Skeletal muscle tissue (tissue), 4 donors: Measurements from ENCODE around the gene BAD. TPM values are rescaled to one million over a fixed set of nuclear protein-coding genes. Genes with fewer than 3 reads are reported as not detected.

Experiments used
- H3K27ac ChIP-seq: one replicate; pipeline ENCODE4 v1.7.0; 2013; ENCODE audit warnings: mild to moderate bottlenecking, low read depth, low read length, inconsistent platforms
- H3K27me3 ChIP-seq, 3 donors: one replicate each; pipeline ENCODE4 v1.7.0; 2013; ENCODE audit warnings: low read length in 3 of 3; ENCODE audit not compliant: control insufficient read depth in 3 of 3, insufficient read depth in 3 of 3
- H3K36me3 ChIP-seq, 3 donors: one replicate each; pipeline ENCODE4 v1.7.0; 2013; ENCODE audit warnings: low read length in 3 of 3; ENCODE audit not compliant: control insufficient read depth in 3 of 3, insufficient read depth in 3 of 3
- H3K4me1 ChIP-seq, 3 donors: one replicate each; pipeline ENCODE4 v1.7.0; 2013; ENCODE audit warnings: low read length in 3 of 3, mild to moderate bottlenecking in 3 of 3; ENCODE audit not compliant: control insufficient read depth in 3 of 3, insufficient read depth in 3 of 3
- H3K4me3 ChIP-seq, 3 donors: one replicate each; pipeline ENCODE4 v1.7.0; 2013; ENCODE audit warnings: low read length in 3 of 3
- H3K9ac ChIP-seq, 3 donors: one replicate each; pipeline ENCODE4 v1.7.0; 2013; ENCODE audit warnings: low read length in 3 of 3, mild to moderate bottlenecking in 3 of 3, moderate library complexity in 2 of 3, low read depth in 1 of 3
- H3K9me3 ChIP-seq, 3 donors: one replicate each; pipeline ENCODE4 v1.7.0; 2013; ENCODE audit warnings: low read length in 3 of 3; ENCODE audit not compliant: control insufficient read depth in 3 of 3
- total RNA-seq: library from RNA; depleted of rRNA; stranded (reverse); fragments of >200 nt; gene quantifications from one replicate; pipeline ENCODE4 v1.2.3, GENCODE V29; 2014
- donor health status: Osteomylitis.

BAD gene
- total RNA-seq, 1 donor from 2014 or later: 23.5 TPM

DNA sequence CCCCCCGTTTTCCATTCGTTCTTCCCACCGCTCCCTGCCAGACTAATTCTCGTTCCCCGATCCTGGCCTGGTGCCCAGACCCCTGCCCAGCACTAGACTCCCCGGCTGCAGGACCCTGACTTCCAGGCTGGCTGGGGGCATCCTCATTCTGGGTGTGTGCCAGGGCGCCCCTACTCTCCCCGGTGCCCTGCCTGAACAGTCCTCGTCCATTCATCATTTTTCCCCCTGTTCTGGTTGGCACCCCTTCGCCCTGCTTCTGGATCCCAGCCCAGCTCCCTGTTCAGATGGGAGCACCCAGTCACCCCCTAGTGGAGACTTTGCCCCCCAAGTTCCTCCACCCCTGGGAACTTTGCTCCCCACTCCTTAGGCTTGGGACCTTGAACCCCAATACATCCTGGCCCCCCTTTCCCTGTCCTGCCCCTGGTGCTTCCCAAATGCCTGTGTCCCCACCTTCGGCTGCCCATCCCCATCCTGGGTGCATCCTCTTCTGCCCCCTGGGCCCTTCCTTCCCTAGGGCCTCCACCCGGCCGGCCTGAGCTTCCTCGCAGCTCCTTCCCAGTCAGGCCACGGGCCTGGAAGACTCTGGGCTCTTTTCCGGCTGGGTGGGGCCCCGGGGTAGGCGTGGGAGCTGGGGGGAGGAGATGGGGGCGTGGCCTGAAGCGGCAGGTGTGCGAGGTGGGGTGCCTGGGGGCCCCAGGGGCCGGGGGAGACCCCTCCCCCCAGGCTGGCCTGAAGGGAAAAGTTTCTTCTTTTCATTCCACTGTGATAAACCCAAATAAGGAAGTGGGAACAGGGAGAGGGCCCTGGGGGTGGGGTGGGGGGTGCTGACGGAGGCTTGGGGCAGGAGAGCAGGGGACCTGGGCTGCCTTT is 32.2 kb downstream of the BAD start:
- Histone ChIP-seq H3K9me3 (no peaks in the 10 kb centered on the region), H3K4me3 (peak overlapping the region; percentile 73 to 78 (median 78)), H3K27me3 (no peaks in the 10 kb centered on the region), H3K36me3 (peaks cover 8 to 14% (median 9%) of the 10 kb centered on the region in 3 donors), H3K27ac (no peak overlapping the region), H3K9ac (peak overlapping the region; percentile 80 to 84 (median 81)), H3K4me1 (peaks cover 35 to 46% (median 39%) of the 10 kb centered on the region in 3 donors)

DNA sequence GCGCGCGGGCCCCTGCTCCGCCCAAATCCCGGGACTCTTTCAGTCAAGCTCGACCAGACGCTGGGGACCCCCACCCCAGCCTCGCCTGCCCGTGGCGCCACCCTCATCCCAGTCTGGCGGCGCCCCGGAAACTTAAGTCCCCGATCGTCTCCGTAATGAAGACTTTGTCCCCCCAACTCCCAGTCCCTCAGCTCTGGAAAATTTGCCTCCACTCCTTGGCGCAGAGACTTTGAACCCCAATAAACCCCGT is 32.8 kb downstream of the BAD start:
- Histone ChIP-seq H3K27me3 (no peaks in the 10 kb centered on the region), H3K4me3 (peak overlapping the region; percentile 73 to 78 (median 78)), H3K27ac (no peak overlapping the region), H3K9me3 (no peaks in the 10 kb centered on the region), H3K9ac (peak overlapping the region; percentile 80 to 84 (median 81)), H3K36me3 (peaks cover 7 to 13% (median 8%) of the 10 kb centered on the region in 3 donors), H3K4me1 (peaks cover 40 to 50% (median 44%) of the 10 kb centered on the region in 3 donors)

GRCh38 chr11:64251016-64251752 is 33.3 kb downstream of the BAD start, which contains the start of gene PLCB3:
Gene PLCB3 (plus strand): TSS chr11:64251530. CDS start chr11:64251650, 120 bp downstream.
- Histone ChIP-seq H3K4me3 (peak within 1 kb of the TSS; percentile 73 to 78 (median 78)), H3K9ac (peak within 1 kb of the TSS; percentile 80 to 84 (median 81)), H3K36me3 (peaks cover 3 to 10% (median 5%) of the 10 kb centered on the region in 3 donors), H3K9me3 (no peaks in the 10 kb centered on the region), H3K4me1 (peaks cover 40 to 50% (median 44%) of the 10 kb centered on the region in 3 donors), H3K27me3 (no peaks in the 10 kb centered on the region), H3K27ac (no peak within 1 kb of the TSS)

- H3K9me3 ChIP-seq: no peaks in the 10 kb centered on the region
- H3K36me3 ChIP-seq: peaks cover 3 to 7% (median 3%) of the 10 kb centered on the region in 3 donors
- peaks cover 45 to 56% (median 50%) of the 10 kb centered on the region in 3 donors for H3K4me1 ChIP-seq
- peak overlapping the region; percentile 65 to 71 (median 69) for H3K4me3 ChIP-seq
- H3K27me3 ChIP-seq: no peaks in the 10 kb centered on the region
- peak overlapping the region; percentile 69 to 80 (median 70) for H3K9ac ChIP-seq
- H3K27ac ChIP-seq: no peak overlapping the region
These were observed 34.0 kb downstream of the BAD start for GRCh38 chr11:64250415-64251015.

GRCh38 chr11:64249563-64250414 is 34.7 kb downstream of the BAD start:
- Histone ChIP-seq H3K9ac (no peak overlapping the region), H3K9me3 (no peaks in the 10 kb centered on the region), H3K27me3 (no peaks in the 10 kb centered on the region), H3K4me3 (no peak overlapping the region), H3K36me3 (peaks cover 0 to 3% (median 0%) of the 10 kb centered on the region in 3 donors), H3K27ac (no peak overlapping the region), H3K4me1 (peaks cover 52 to 63% (median 57%) of the 10 kb centered on the region in 3 donors)

GRCh38 chr11:64249038-64249437 is 35.4 kb downstream of the BAD start:
- peaks cover 53 to 67% (median 57%) of the 10 kb centered on the region in 3 donors for H3K4me1 ChIP-seq
- H3K9me3 ChIP-seq: no peaks in the 10 kb centered on the region
- H3K27ac ChIP-seq: no peak overlapping the region
- no peak overlapping the region for H3K4me3 ChIP-seq
- H3K27me3 ChIP-seq: no peaks in the 10 kb centered on the region
- H3K9ac ChIP-seq: peak overlapping the region in 1 of 3 donors; percentile 45
- peaks cover 0 to 3% (median 0%) of the 10 kb centered on the region in 3 donors for H3K36me3 ChIP-seq

DNA sequence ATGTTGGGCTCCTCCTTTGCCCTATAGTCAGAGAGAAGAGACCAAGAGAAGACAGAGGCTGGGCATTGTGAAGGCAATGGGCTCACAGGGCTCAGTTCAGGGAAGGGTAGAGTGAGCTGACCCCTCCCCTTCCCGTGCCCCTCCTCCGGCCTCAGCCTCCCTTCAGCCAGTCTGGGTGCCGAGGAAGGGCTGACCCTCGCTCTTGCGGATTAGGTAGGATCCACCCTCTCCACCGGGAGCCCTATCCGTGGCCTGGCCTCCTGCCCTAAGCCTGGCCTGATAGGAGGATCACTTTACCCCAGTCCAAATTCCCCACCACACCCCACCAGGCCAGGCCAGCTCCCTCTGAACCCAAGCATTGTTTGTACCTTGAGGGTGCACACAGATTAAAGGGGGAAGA is 35.9 kb downstream of the BAD start:
- no peaks in the 10 kb centered on the region for H3K9me3 ChIP-seq
- H3K9ac ChIP-seq: peak overlapping the region in 2 of 3 donors; percentile 45 to 48
- H3K4me1 ChIP-seq: peaks cover 53 to 67% (median 57%) of the 10 kb centered on the region in 3 donors
- H3K27me3 ChIP-seq: no peaks in the 10 kb centered on the region
- peaks cover 1 to 5% (median 2%) of the 10 kb centered on the region in 3 donors for H3K36me3 ChIP-seq
- H3K27ac ChIP-seq: no peak overlapping the region
- H3K4me3 ChIP-seq: no peak overlapping the region

DNA sequence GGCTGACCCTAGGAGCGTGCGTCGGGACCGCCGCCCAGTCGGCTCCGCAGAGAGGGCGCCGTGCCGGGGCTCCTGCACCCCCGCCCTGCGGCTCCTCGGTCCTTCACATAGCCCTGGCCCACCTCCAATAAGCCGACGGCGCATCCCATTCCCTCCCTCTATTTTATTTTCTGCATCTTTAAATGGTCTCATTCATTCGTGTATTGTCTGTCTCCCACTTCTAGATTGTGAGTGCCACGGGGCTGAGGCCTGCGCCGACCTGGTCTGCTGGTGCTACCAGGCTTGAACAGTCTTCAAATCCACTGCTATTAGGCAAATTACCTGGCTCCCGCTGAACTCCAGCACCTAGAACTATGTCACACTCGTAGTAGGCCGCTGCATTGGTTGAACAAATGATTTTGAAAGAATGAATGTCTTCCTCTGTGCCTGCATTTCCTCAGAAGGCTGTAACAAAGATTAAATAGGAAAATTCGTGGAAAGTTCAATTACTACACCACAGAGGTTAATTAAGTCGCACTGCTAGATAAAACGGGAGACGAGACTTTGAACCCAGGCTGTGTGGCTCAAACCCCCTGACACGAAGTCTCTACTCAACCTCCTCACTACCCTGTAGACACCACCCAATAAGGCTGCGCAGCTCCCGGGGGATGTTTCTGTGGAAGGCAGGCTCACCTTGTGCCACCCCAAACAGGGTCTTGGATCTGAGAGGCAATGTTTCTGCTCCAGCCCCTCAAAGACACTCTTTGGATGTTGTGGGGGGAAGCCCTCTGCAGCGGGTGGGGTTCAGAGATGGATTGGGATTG is 36.5 kb downstream of the BAD start:
- no peaks in the 10 kb centered on the region for H3K27me3 ChIP-seq
- H3K9ac ChIP-seq: peak overlapping the region; percentile 51 to 90 (median 79)
- H3K4me1 ChIP-seq: peaks cover 52 to 67% (median 57%) of the 10 kb centered on the region in 3 donors
- no peaks in the 10 kb centered on the region for H3K9me3 ChIP-seq
- peaks cover 4 to 12% (median 6%) of the 10 kb centered on the region in 3 donors for H3K36me3 ChIP-seq
- H3K27ac ChIP-seq: no peak overlapping the region
- H3K4me3 ChIP-seq: peak overlapping the region; percentile 59 to 97 (median 90)
